Epithelial cell of proximal tubule (primary cell): ENCODE data around the gene C1QTNF4. TPM values are rescaled to one million over a fixed set of nuclear protein-coding genes. Genes with fewer than 3 reads are reported as not detected.
A peak's percentile ranks its signal among the peaks of the same experiment; 100 is the strongest.

Source experiments
- DNase-seq: peaks from one replicate; pipeline ENCODE4 v3.0.0-alpha.2; 2011; ENCODE audit warnings: low read depth
- H3K4me3 ChIP-seq: 2 replicates; pipeline ENCODE4 v1.5.1; 2011; ENCODE audit warnings: low read depth, mild to moderate bottlenecking, low read length
- CTCF ChIP-seq: conservative IDR thresholded peaks from 2 replicates; pipeline ENCODE4 v1.5.1; 2012; ENCODE audit warnings: low read depth, mild to moderate bottlenecking, low read length
- total RNA-seq: library from RNA; depleted of rRNA; stranded (reverse); fragments of >200 nt; gene quantifications from 2 replicates; pipeline ENCODE4 v1.2.3, GENCODE V29; 2015

The C1QTNF4 gene
- total RNA-seq, 1 donor from 2014 or later = 3.1 TPM

GRCh38 chr11:47587723-47588326 lies 6.4 kb downstream of the C1QTNF4 start:
- no peak for DNase-seq
- no peak for TF ChIP-seq CTCF
- H3K4me3 ChIP-seq = no peak overlapping the region

- DNase-seq = no peak
- H3K4me3 ChIP-seq = no peak overlapping the region
- no peak for TF ChIP-seq CTCF
Measured at GRCh38 chr11:47587039-47587716, 7.0 kb downstream of the C1QTNF4 start.

- H3K4me3 ChIP-seq = no peak within 1 kb of the TSS
- no peak for TF ChIP-seq CTCF
- no peak for DNase-seq
Measured at GRCh38 chr11:47586098-47586855, 7.9 kb downstream of the C1QTNF4 start, which contains the start of gene FAM180B. FAM180B (plus strand) TSS chr11:47586678; CDS start chr11:47586769, 91 bp downstream.

GRCh38 chr11:47583844-47584243 lies 10.4 kb downstream of the C1QTNF4 start:
- no peak overlapping the region for H3K4me3 ChIP-seq
- TF ChIP-seq CTCF = no peak
- no peak for DNase-seq

- H3K4me3 ChIP-seq = peak within 1 kb of the TSS; percentile 95
- TF ChIP-seq CTCF = no peak
- DNase-seq = peak; percentile 35
Measured at GRCh38 chr11:47578524-47579494, 15.4 kb downstream of the C1QTNF4 start, which contains the start of the genes KBTBD4 and NDUFS3. KBTBD4 (minus strand) TSS chr11:47578970; CDS start chr11:47578951, 19 bp downstream. NDUFS3 (plus strand) TSS chr11:47579074; CDS start chr11:47579092, 18 bp downstream.

GRCh38 chr11:47577460-47578041 lies 16.7 kb downstream of the C1QTNF4 start:
- TF ChIP-seq CTCF = no peak
- peak overlapping the region; percentile 95 for H3K4me3 ChIP-seq
- DNase-seq = no peak
